Neutrophil (primary cell): ENCODE measurements around the gene DCLK1.

Source experiments
- H3K27ac ChIP-seq: fragments of 200-600 bp; sonication (generic); 2 replicates; pipeline ENCODE4 v1.5.1; 2016; ENCODE audit warnings: mild to moderate bottlenecking, moderate library complexity
- H3K27me3 ChIP-seq: fragments of 200-600 bp; sonication (generic); 2 replicates; pipeline ENCODE4 v1.6.0; 2016; ENCODE audit warnings: mild to moderate bottlenecking
- H3K36me3 ChIP-seq: fragments of 200-600 bp; sonication (generic); 2 replicates; pipeline ENCODE4 v1.5.1; 2017
- H3K4me1 ChIP-seq, 2 experiments: fragments of 200-600 bp in 1 of 2; sonication (generic) in 1 of 2; 1 replicate in 1 of 2; 2 replicates in 1 of 2; pipeline versions ENCODE4 v1.5.1 to v1.6.1; 2013 to 2016; ENCODE audit warnings: low read depth in 1 of 2, low read length in 1 of 2, mild to moderate bottlenecking in 1 of 2, moderate library complexity in 1 of 2; ENCODE audit not compliant: control insufficient read depth in 1 of 2, insufficient read depth in 1 of 2
- H3K4me3 ChIP-seq, 2 experiments: fragments of 200-600 bp in 1 of 2; sonication (generic) in 1 of 2; 1 replicate in 1 of 2; 2 replicates in 1 of 2; pipeline ENCODE4 v1.5.1; 2013 to 2016; ENCODE audit warnings: low read depth in 1 of 2, low read length in 1 of 2, mild to moderate bottlenecking in 1 of 2, moderate library complexity in 1 of 2
- H3K9me3 ChIP-seq: fragments of 200-600 bp; sonication (generic); 2 replicates; pipeline ENCODE4 v1.5.1; 2016
- CTCF ChIP-seq: fragments of 200-600 bp; sonication (generic); IDR thresholded peaks from 2 replicates; pipeline ENCODE4 v1.5.1; 2016; ENCODE audit warnings: antibody characterized with exemption

DCLK1 gene

GRCh38 chr13:35841060-35841521 is 290.1 kb downstream of the DCLK1 start:
- H3K4me1 ChIP-seq = no peaks in the 10 kb centered on the region
- H3K9me3 ChIP-seq = no peaks in the 10 kb centered on the region
- no peaks in the 10 kb centered on the region for H3K36me3 ChIP-seq
- no peak overlapping the region for H3K4me3 ChIP-seq
- no peak overlapping the region for H3K27ac ChIP-seq
- no peaks in the 10 kb centered on the region for H3K27me3 ChIP-seq
- no peak for TF ChIP-seq CTCF

- no peak overlapping the region for H3K27ac ChIP-seq
- no peaks in the 10 kb centered on the region for H3K9me3 ChIP-seq
- no peaks in the 10 kb centered on the region for H3K36me3 ChIP-seq
- no peak for TF ChIP-seq CTCF
- no peak overlapping the region for H3K4me3 ChIP-seq
- H3K4me1 ChIP-seq = no peaks in the 10 kb centered on the region
- no peaks in the 10 kb centered on the region for H3K27me3 ChIP-seq
Observed at GRCh38 chr13:35839806-35840205, 291.4 kb downstream of the DCLK1 start.

GRCh38 chr13:35838356-35838755 is 292.8 kb downstream of the DCLK1 start:
- no peaks in the 10 kb centered on the region for H3K9me3 ChIP-seq
- H3K27ac ChIP-seq = no peak overlapping the region
- H3K4me1 ChIP-seq = no peaks in the 10 kb centered on the region
- no peak for TF ChIP-seq CTCF
- H3K36me3 ChIP-seq = no peaks in the 10 kb centered on the region
- H3K27me3 ChIP-seq = no peaks in the 10 kb centered on the region
- no peak overlapping the region for H3K4me3 ChIP-seq

GRCh38 chr13:35836446-35836845 is 294.7 kb downstream of the DCLK1 start:
- Histone ChIP-seq H3K27ac (no peak overlapping the region), H3K9me3 (no peaks in the 10 kb centered on the region), H3K4me1 (no peaks in the 10 kb centered on the region), H3K4me3 (no peak overlapping the region), H3K27me3 (no peaks in the 10 kb centered on the region), H3K36me3 (no peaks in the 10 kb centered on the region)
- no peak for TF ChIP-seq CTCF

- H3K4me1 ChIP-seq = no peaks in the 10 kb centered on the region
- no peak overlapping the region for H3K4me3 ChIP-seq
- no peak overlapping the region for H3K27ac ChIP-seq
- no peaks in the 10 kb centered on the region for H3K27me3 ChIP-seq
- H3K36me3 ChIP-seq = no peaks in the 10 kb centered on the region
- H3K9me3 ChIP-seq = no peaks in the 10 kb centered on the region
- TF ChIP-seq CTCF = no peak
Observed at GRCh38 chr13:35835989-35836388, 295.2 kb downstream of the DCLK1 start.
